HG02840 (cell line): ENCODE data around the gene UFSP1.
"Not testable (repeated sequence)": the region's sequence is repeated elsewhere in the genome, so short reads cannot be mapped to it uniquely, and the experiment has no call there.

Source experiments
- ATAC-seq: cut with Tn5 transposase; IDR thresholded peaks from one replicate; pipeline ENCODE4 v1.9.1; 2021; ENCODE audit warnings: mild to moderate bottlenecking, moderate library complexity, moderate number of reproducible peaks; ENCODE audit not compliant: unreplicated experiment, low FRiP score

Gene UFSP1

GRCh38 chr7:100888988-100889750 lies at the start of gene UFSP1:
UFSP1 (minus strand) TSS chr7:100889715; CDS start chr7:100889271, 444 bp downstream.
- peak; percentile 35 for ATAC-seq

GRCh38 chr7:100936167-100936566 lies 46.7 kb upstream of the UFSP1 start:
- ATAC-seq: not testable (repeated sequence)

GRCh38 chr7:100935381-100935780 lies 45.9 kb upstream of the UFSP1 start:
- ATAC-seq: not testable (repeated sequence)

GRCh38 chr7:100933734-100934133 lies 44.2 kb upstream of the UFSP1 start:
- no peak for ATAC-seq

- ATAC-seq: no peak
These were observed 40.3 kb upstream of the UFSP1 start for GRCh38 chr7:100929808-100930174.

GRCh38 chr7:100923616-100924015 lies 34.1 kb upstream of the UFSP1 start:
- ATAC-seq: not testable (repeated sequence)

- ATAC-seq: no peak
These were observed 31.5 kb upstream of the UFSP1 start for GRCh38 chr7:100921039-100921438.

- not testable (repeated sequence) for ATAC-seq
These were observed 30.4 kb upstream of the UFSP1 start for GRCh38 chr7:100919779-100920437.

- not testable (repeated sequence) for ATAC-seq
These were observed 29.8 kb upstream of the UFSP1 start for GRCh38 chr7:100919335-100919734.

- ATAC-seq: no peak
These were observed 25.4 kb upstream of the UFSP1 start for GRCh38 chr7:100914879-100915447.

GRCh38 chr7:100914208-100914878 lies 24.8 kb upstream of the UFSP1 start:
- no peak for ATAC-seq

GRCh38 chr7:100911484-100911883 lies 22.0 kb upstream of the UFSP1 start:
- no peak for ATAC-seq

GRCh38 chr7:100910443-100910842 lies 20.9 kb upstream of the UFSP1 start:
- not testable (repeated sequence) for ATAC-seq

- ATAC-seq: no peak
These were observed 19.0 kb upstream of the UFSP1 start for GRCh38 chr7:100908512-100908911.

- no peak for ATAC-seq
These were observed 13.1 kb upstream of the UFSP1 start for GRCh38 chr7:100902638-100903037.

GRCh38 chr7:100901921-100902332 lies 12.4 kb upstream of the UFSP1 start:
- ATAC-seq: no peak

GRCh38 chr7:100900978-100901377 lies 11.5 kb upstream of the UFSP1 start:
- ATAC-seq: no peak

GRCh38 chr7:100899432-100899831 lies 9.9 kb upstream of the UFSP1 start:
- no peak for ATAC-seq

- ATAC-seq: no peak
These were observed 8.4 kb upstream of the UFSP1 start for GRCh38 chr7:100897772-100898454.
